HEK293 (cell line): ENCODE measurements around the gene CCDC178.
"Not testable (repeated sequence)": the region's sequence is repeated elsewhere in the genome, so short reads cannot be mapped to it uniquely, and the experiment has no call there.

Source experiments
- CTCF ChIA-PET: fragments of 350-600 bp; formaldehyde crosslinking; extraction: SDS; loops from one replicate; lab custom pipeline; 2021; ENCODE audit warnings: antibody characterized with exemption; lab: Yijun Ruan, JAX
- POLR2A ChIA-PET: fragments of 300-600 bp; formaldehyde crosslinking; extraction: SDS; loops from one replicate; lab custom pipeline; 2020; ENCODE audit warnings: antibody characterized with exemption, inconsistent platforms; lab: Yijun Ruan, JAX
- H3K27ac ChIP-seq: fragments of 200-500 bp; sonication (Bioruptor generic); 2 replicates; pipeline ENCODE4 v1.5.1; 2014; ENCODE audit warnings: low read depth, low read length, control low read depth, inconsistent platforms; ENCODE audit errors: extremely low read depth
- H3K36me3 ChIP-seq, 2 experiments: fragments of 200-500 bp in 1 of 2; sonication (Bioruptor generic) in 1 of 2; 1 replicate in 1 of 2; 2 replicates in 1 of 2; pipeline ENCODE4 v1.5.1; 2014 to 2017; ENCODE audit warnings: inconsistent platforms in 2 of 2, low read length in 2 of 2; ENCODE audit not compliant: control insufficient read depth in 2 of 2, insufficient read depth in 1 of 2
- H3K4me1 ChIP-seq: fragments of 200-500 bp; sonication (Bioruptor generic); 2 replicates; pipeline ENCODE4 v1.5.1; 2014; ENCODE audit warnings: mild to moderate bottlenecking, low read length, inconsistent platforms; ENCODE audit not compliant: control insufficient read depth, insufficient read depth
- H3K4me3 ChIP-seq: 2 replicates; pipeline ENCODE4 v1.5.1; 2011; ENCODE audit warnings: low read depth, mild to moderate bottlenecking, control low read depth, low read length, moderate library complexity
- H3K9me3 ChIP-seq: fragments of 200-500 bp; sonication (Bioruptor generic); 2 replicates; pipeline ENCODE4 v1.5.1; 2014; ENCODE audit warnings: low read depth, low read length, inconsistent platforms; ENCODE audit not compliant: control insufficient read depth, insufficient read depth
- ZFP41 ChIP-seq: fragments of 450-650 bp; formaldehyde crosslinking; IDR thresholded peaks from 2 replicates; pipeline ENCODE4 v1.5.1; 2016; ENCODE audit warnings: missing biosample characterization, missing genetic modification characterization, borderline replicate concordance
- ZNF148 ChIP-seq: fragments of 450-650 bp; formaldehyde crosslinking; IDR thresholded peaks from 2 replicates; pipeline ENCODE4 v1.5.0; 2017; ENCODE audit warnings: missing biosample characterization, missing genetic modification characterization, borderline replicate concordance
- ZNF239 ChIP-seq: fragments of 450-650 bp; formaldehyde crosslinking; IDR thresholded peaks from 2 replicates; pipeline ENCODE4 v1.5.1; 2016; ENCODE audit warnings: missing biosample characterization, missing genetic modification characterization
- ZNF335 ChIP-seq: fragments of 450-650 bp; formaldehyde crosslinking; conservative IDR thresholded peaks from 2 replicates; pipeline ENCODE4 v1.5.1; 2016; ENCODE audit warnings: missing biosample characterization, missing genetic modification characterization
- ZNF404 ChIP-seq: fragments of 450-650 bp; formaldehyde crosslinking; IDR thresholded peaks from 2 replicates; pipeline ENCODE4 v1.5.1; 2017; ENCODE audit warnings: missing biosample characterization, missing genetic modification characterization
- ZNF501 ChIP-seq: fragments of 450-650 bp; formaldehyde crosslinking; IDR thresholded peaks from 2 replicates; pipeline ENCODE4 v1.5.1; 2016; ENCODE audit warnings: missing biosample characterization, missing genetic modification characterization
- ZNF558 ChIP-seq: fragments of 450-650 bp; formaldehyde crosslinking; IDR thresholded peaks from 2 replicates; pipeline ENCODE4 v1.5.1; 2016; ENCODE audit warnings: missing biosample characterization, missing genetic modification characterization
- ZNF560 ChIP-seq: fragments of 450-650 bp; formaldehyde crosslinking; IDR thresholded peaks from 2 replicates; pipeline ENCODE4 v1.5.1; 2017; ENCODE audit warnings: missing biosample characterization, missing genetic modification characterization, borderline replicate concordance
- ZNF610 ChIP-seq: fragments of 450-650 bp; formaldehyde crosslinking; IDR thresholded peaks from 2 replicates; pipeline ENCODE4 v1.5.1; 2016; ENCODE audit warnings: missing biosample characterization, missing genetic modification characterization, borderline replicate concordance
- ZNF639 ChIP-seq: fragments of 450-650 bp; formaldehyde crosslinking; IDR thresholded peaks from 2 replicates; pipeline ENCODE4 v1.5.1; 2016; ENCODE audit warnings: missing biosample characterization, missing genetic modification characterization
- ZNF677 ChIP-seq: fragments of 450-650 bp; IDR thresholded peaks from 2 replicates; pipeline ENCODE4 v1.5.0; 2018; ENCODE audit warnings: missing biosample characterization, mild to moderate bottlenecking, missing genetic modification characterization, moderate library complexity
- TF ChIP-seq, protein P1 (sequence below): fragments of 450-650 bp; formaldehyde crosslinking; optimal IDR thresholded peaks from 2 replicates; pipeline ENCODE3; 2016; ENCODE audit warnings: missing biosample characterization, mild to moderate bottlenecking, missing genetic modification characterization
- TF ChIP-seq, protein P2 (sequence below): fragments of 450-650 bp; formaldehyde crosslinking; IDR thresholded peaks from 2 replicates; pipeline ENCODE4; 2016; ENCODE audit warnings: missing biosample characterization, missing genetic modification characterization
- TF ChIP-seq, protein P3 (sequence below): IDR thresholded peaks from 2 replicates; pipeline ENCODE4 v1.6.1; 2011; ENCODE audit warnings: mild to moderate bottlenecking, low read depth, low read length, borderline replicate concordance
- TF ChIP-seq, protein P4 (sequence below): fragments of 450-650 bp; formaldehyde crosslinking; IDR thresholded peaks from 2 replicates; pipeline ENCODE4 v1.5.1; 2016; ENCODE audit warnings: missing biosample characterization, missing genetic modification characterization

CCDC178 gene

DNA sequence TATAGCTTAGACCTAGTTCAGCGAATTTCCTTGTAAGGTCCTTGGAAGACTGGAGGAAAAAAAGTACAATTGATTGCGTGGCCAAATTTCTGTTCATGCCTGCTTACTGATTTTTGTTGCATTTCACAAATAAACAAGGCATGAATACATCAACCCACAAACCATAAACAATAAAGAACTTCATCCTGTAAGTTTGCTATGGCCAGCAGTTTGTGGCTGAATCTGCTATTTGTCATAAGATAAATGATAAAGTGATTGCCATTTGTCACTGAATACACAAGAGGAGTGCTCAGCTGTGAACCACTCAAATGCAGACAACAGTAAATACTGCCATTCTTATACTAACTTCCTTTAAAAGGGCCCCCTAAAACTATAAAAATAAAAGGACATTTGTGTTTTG, 259.5 kb downstream of the CCDC178 start:
- ChIA-PET POLR2A (no interaction called here), CTCF (interaction anchor here (1.2 kb wide), 1 partner anchor 21 kb away, joined by 8 read pairs; no protein-coding TSS in a partner anchor)
- Histone ChIP-seq H3K4me1 (no peaks in the 10 kb centered on the region), H3K4me3 (no peak overlapping the region), H3K36me3 (no peaks in the 10 kb centered on the region), H3K9me3 (no peaks in the 10 kb centered on the region), H3K27ac (no peak overlapping the region)
- TF ChIP-seq ZNF677 (tag by site-specific recombination) (no peak), ZNF558 (tag by site-specific recombination) (no peak), ZNF335 (tag by site-specific recombination) (no peak), ZNF639 (tag by site-specific recombination) (no peak), ZNF404 (tag by site-specific recombination) (no peak), ZFP41 (tag by site-specific recombination) (no peak)
- TF ChIP-seq, protein P1, sequence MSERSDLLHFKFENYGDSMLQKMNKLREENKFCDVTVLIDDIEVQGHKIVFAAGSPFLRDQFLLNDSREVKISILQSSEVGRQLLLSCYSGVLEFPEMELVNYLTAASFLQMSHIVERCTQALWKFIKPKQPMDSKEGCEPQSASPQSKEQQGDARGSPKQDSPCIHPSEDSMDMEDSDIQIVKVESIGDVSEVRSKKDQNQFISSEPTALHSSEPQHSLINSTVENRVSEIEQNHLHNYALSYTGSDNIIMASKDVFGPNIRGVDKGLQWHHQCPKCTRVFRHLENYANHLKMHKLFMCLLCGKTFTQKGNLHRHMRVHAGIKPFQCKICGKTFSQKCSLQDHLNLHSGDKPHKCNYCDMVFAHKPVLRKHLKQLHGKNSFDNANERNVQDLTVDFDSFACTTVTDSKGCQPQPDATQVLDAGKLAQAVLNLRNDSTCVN (tag by site-specific recombination): no peak
- TF ChIP-seq, protein P2, sequence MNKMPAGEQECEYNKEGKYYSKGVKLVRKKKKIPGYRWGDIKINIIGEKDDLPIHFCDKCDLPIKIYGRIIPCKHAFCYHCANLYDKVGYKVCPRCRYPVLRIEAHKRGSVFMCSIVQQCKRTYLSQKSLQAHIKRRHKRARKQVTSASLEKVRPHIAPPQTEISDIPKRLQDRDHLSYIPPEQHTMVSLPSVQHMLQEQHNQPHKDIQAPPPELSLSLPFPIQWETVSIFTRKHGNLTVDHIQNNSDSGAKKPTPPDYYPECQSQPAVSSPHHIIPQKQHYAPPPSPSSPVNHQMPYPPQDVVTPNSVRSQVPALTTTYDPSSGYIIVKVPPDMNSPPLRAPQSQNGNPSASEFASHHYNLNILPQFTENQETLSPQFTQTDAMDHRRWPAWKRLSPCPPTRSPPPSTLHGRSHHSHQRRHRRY (tag by site-specific recombination): no peak

DNA sequence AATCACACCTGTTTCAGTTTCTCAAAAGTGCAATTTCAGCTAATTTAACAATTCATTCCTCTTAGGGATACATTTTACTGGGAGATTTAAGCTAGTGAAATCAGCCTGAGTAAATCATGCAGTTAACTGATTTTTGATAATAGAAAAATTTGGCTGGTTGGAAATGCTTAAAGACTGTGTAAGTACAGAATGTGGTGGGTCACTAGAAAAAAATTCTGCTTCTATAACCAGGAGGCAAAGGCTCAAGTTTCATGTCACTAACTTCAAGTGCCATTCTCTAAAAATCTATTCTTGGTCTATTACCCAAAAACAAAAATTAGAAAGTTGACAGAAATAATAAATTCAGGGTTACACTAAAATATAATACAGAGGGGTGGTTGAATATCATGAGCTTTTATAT, 271.3 kb downstream of the CCDC178 start:
- Histone ChIP-seq H3K27ac (no peak overlapping the region), H3K4me1 (no peaks in the 10 kb centered on the region), H3K4me3 (no peak overlapping the region), H3K9me3 (no peaks in the 10 kb centered on the region), H3K36me3 (no peaks in the 10 kb centered on the region)
- CTCF ChIA-PET: interaction anchor here (0.8 kb wide), 1 partner anchor 15 kb away, joined by 3 read pairs; no protein-coding TSS in a partner anchor
- TF ChIP-seq, protein P3, sequence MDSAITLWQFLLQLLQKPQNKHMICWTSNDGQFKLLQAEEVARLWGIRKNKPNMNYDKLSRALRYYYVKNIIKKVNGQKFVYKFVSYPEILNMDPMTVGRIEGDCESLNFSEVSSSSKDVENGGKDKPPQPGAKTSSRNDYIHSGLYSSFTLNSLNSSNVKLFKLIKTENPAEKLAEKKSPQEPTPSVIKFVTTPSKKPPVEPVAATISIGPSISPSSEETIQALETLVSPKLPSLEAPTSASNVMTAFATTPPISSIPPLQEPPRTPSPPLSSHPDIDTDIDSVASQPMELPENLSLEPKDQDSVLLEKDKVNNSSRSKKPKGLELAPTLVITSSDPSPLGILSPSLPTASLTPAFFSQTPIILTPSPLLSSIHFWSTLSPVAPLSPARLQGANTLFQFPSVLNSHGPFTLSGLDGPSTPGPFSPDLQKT: no peak
- no peak for TF ChIP-seq ZNF239 (tag by site-specific recombination)
- no peak for TF ChIP-seq ZNF501
- TF ChIP-seq, protein P4, sequence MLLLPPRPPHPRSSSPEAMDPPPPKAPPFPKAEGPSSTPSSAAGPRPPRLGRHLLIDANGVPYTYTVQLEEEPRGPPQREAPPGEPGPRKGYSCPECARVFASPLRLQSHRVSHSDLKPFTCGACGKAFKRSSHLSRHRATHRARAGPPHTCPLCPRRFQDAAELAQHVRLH (tag by site-specific recombination): no peak
- POLR2A ChIA-PET: no interaction called here

GRCh38 chr18:33164121-33164520, 276.4 kb downstream of the CCDC178 start:
- H3K27ac ChIP-seq, H3K36me3 ChIP-seq, H3K4me1 ChIP-seq, POLR2A ChIA-PET, CTCF ChIA-PET, H3K4me3 ChIP-seq, H3K9me3 ChIP-seq: not testable (repeated sequence)

DNA sequence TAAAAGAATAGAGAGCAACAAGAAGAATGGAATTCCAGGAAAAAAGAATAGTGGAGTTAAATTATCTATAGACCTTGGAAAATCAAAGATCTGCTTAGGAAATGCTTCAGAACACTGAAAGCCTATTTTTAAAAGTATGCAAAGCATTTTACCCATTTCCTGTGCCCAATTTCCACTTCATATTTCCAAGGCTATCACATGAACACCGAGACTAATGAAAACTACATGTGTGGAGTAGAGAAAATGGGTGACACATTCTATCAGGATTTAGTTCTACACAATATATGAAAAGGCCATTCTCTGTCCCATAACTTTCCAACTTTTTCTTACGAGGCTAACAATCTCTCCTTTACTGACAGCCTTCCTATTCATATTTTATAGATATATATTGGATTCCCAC, 279.4 kb downstream of the CCDC178 start:
- Histone ChIP-seq H3K4me3 (no peak overlapping the region), H3K9me3 (no peaks in the 10 kb centered on the region), H3K36me3 (no peaks in the 10 kb centered on the region), H3K27ac (no peak overlapping the region), H3K4me1 (no peaks in the 10 kb centered on the region)
- ChIA-PET POLR2A (no interaction called here), CTCF (no interaction called here)
- TF ChIP-seq ZNF148: no peak
- TF ChIP-seq ZNF610 (tag by site-specific recombination): no peak
- TF ChIP-seq ZNF560 (tag by site-specific recombination): no peak
- TF ChIP-seq, all 188 proteins: peak for 0
